K562 (cell line): Measurements from ENCODE around the gene HDLBP. TPM values are rescaled to one million over a fixed set of nuclear protein-coding genes. Genes with fewer than 3 reads are reported as not detected.

Experiments used
- ATAC-seq: fragments of 200-7000 bp; cut with Tn5 transposase; 3 replicates; pipeline ENCODE4 v1.9.1; 2020; ENCODE audit warnings: moderate library complexity
- BruUV-seq: library from RNA; stranded (reverse); fragments of 400-500 nt; replicated peaks from 2 replicates; lab custom pipeline; 2021; lab: Mats Ljungman, UMichigan
- CTCF ChIA-PET: fragments of 300-600 bp; formaldehyde crosslinking; extraction: SDS; loops from one replicate; lab custom pipeline; 2021; ENCODE audit warnings: low intra/inter-chr PET ratio; lab: Yijun Ruan, JAX
- POLR2A ChIA-PET: fragments of 300-600, 350-650 bp; sonication (Branson Sonifier 250); formaldehyde crosslinking; extraction: SDS; loops from one replicate; lab custom pipeline; 2021; ENCODE audit warnings: antibody characterized with exemption, inconsistent platforms; lab: Yijun Ruan, JAX
- DNase-seq, 4 experiments: peaks; one replicate each; pipeline versions ENCODE4 v3.0.0 to v3.0.0-alpha.2; 2011 to 2018; ENCODE audit warnings: low spot score in 3 of 4, mixed read lengths in 3 of 4; ENCODE audit errors: extremely low read depth in 1 of 4
- FAIRE-seq: peaks from 2 replicates; lab custom pipeline; 2011; peaks lifted over from hg19 to GRCh38; lab: Jason Lieb, UNC
- H2AFZ ChIP-seq: 2 replicates; pipeline ENCODE4 v1.6.0; 2011; ENCODE audit warnings: low read depth, low read length, control low read depth, inconsistent platforms
- H3K27ac ChIP-seq: fragments of 200-600 bp; 3 replicates; pipeline ENCODE4 v1.8.0; 2011; ENCODE audit warnings: low read depth, mild to moderate bottlenecking, control low read depth, inconsistent platforms, low read length, moderate library complexity, mixed read lengths; ENCODE audit errors: extremely low read depth
- H3K27me3 ChIP-seq, 2 experiments: fragments of 300-600 bp in 1 of 2; 2 replicates in 1 of 2; 3 replicates in 1 of 2; pipeline versions ENCODE4 v1.6.0 to v1.8.0; 2011; ENCODE audit warnings: inconsistent platforms in 2 of 2, low read length in 2 of 2, mild to moderate bottlenecking in 1 of 2, mixed read lengths in 1 of 2, moderate library complexity in 1 of 2; ENCODE audit not compliant: control insufficient read depth in 2 of 2, insufficient read depth in 2 of 2
- H3K36me3 ChIP-seq: fragments of 300-600 bp; 3 replicates; pipeline ENCODE4 v1.8.0; 2011; ENCODE audit warnings: mild to moderate bottlenecking, low read length, inconsistent platforms; ENCODE audit not compliant: control insufficient read depth, insufficient read depth
- H3K4me1 ChIP-seq, 2 experiments: fragments of 200-600 bp in 1 of 2; replicated peaks in 1 of 2; 2 replicates in 1 of 2; 3 replicates in 1 of 2; pipeline versions ENCODE4 v1.5.1 to v1.8.0; 2011; ENCODE audit warnings: inconsistent platforms in 2 of 2, low read length in 2 of 2, mild to moderate bottlenecking in 1 of 2, mixed read lengths in 1 of 2, moderate library complexity in 1 of 2; ENCODE audit not compliant: control insufficient read depth in 2 of 2, insufficient read depth in 2 of 2
- H3K4me2 ChIP-seq: 2 replicates; pipeline ENCODE4 v1.6.1; 2011; ENCODE audit warnings: low read length, control low read depth, inconsistent platforms, mixed read lengths; ENCODE audit not compliant: insufficient read depth
- H3K4me3 ChIP-seq: fragments of 200-600 bp; sonication (generic), shearing (Covaris generic); 2 replicates; pipeline ENCODE4 v1.5.1; 2016; ENCODE audit warnings: control low read depth, inconsistent platforms
- H3K79me2 ChIP-seq: fragments of 200-600 bp; 3 replicates; pipeline ENCODE4 v1.8.0; 2011; ENCODE audit warnings: low read length, inconsistent platforms; ENCODE audit not compliant: control insufficient read depth, insufficient read depth
- H3K9ac ChIP-seq, 2 experiments: 2 replicates each; pipeline versions ENCODE4 v1.6.0 to v1.6.1; 2011; ENCODE audit warnings: low read depth in 2 of 2, low read length in 2 of 2, control low read depth in 1 of 2, inconsistent platforms in 1 of 2, mild to moderate bottlenecking in 1 of 2, mixed read lengths in 1 of 2; ENCODE audit not compliant: insufficient read depth in 1 of 2
- H3K9me1 ChIP-seq: one replicate; pipeline ENCODE4 v1.6.0; 2011; ENCODE audit warnings: inconsistent platforms, mild to moderate bottlenecking, low read length, moderate library complexity; ENCODE audit not compliant: control insufficient read depth, insufficient read depth
- H3K9me3 ChIP-seq: replicated peaks from 2 replicates; pipeline ENCODE4 v1.5.1; 2011; ENCODE audit warnings: low read depth, low read length, inconsistent platforms; ENCODE audit not compliant: control insufficient read depth, insufficient read depth
- H4K20me1 ChIP-seq: replicated peaks from 2 replicates; pipeline ENCODE4 v1.6.1; 2011; ENCODE audit warnings: low read length, inconsistent platforms, mixed read lengths; ENCODE audit not compliant: control insufficient read depth, insufficient read depth
- BHLHE40 ChIP-seq: IDR thresholded peaks from 2 replicates; pipeline ENCODE4 v1.6.1; 2011; ENCODE audit warnings: low read length, improper control_type of control experiment
- CXXC5 ChIP-seq: fragments of 250-450 bp; sonication (Bioruptor Pico); IDR thresholded peaks from 2 replicates; pipeline ENCODE4 v1.8.0; 2022; ENCODE audit warnings: inconsistent platforms, mild to moderate bottlenecking, moderate library complexity
- FOXJ3 ChIP-seq: sonication (generic); formaldehyde crosslinking; IDR thresholded peaks from 2 replicates; pipeline ENCODE4 v1.4.0; 2020; ENCODE audit warnings: mild to moderate bottlenecking, missing genetic modification reagents
- HDAC2 ChIP-seq: fragments of 450-650 bp; IDR thresholded peaks from 2 replicates; pipeline ENCODE4 v1.6.1; 2016; ENCODE audit warnings: mild to moderate bottlenecking
- MBD2 ChIP-seq: sonication (generic); IDR thresholded peaks from 2 replicates; pipeline ENCODE4 v1.6.1; 2016; ENCODE audit warnings: low read depth, borderline replicate concordance
- NFE2L1 ChIP-seq: fragments of 450-650 bp; IDR thresholded peaks from 2 replicates; pipeline ENCODE4 v1.6.1; 2016; ENCODE audit warnings: missing genetic modification characterization, low read depth, mild to moderate bottlenecking, missing compliant biosample characterization, moderate library complexity, borderline replicate concordance
- SMARCC2 ChIP-seq: fragments of 450-650 bp; IDR thresholded peaks from 2 replicates; pipeline ENCODE4 v1.6.1; 2017; ENCODE audit warnings: antibody characterized with exemption, moderate library complexity, mild to moderate bottlenecking, low read depth
- STAG1 ChIP-seq: sonication (generic); formaldehyde crosslinking; IDR thresholded peaks from 2 replicates; pipeline ENCODE4 v1.5.0; 2020; ENCODE audit warnings: missing genetic modification reagents, borderline replicate concordance
- TSC22D4 ChIP-seq: fragments of 450-650 bp; IDR thresholded peaks from 2 replicates; pipeline ENCODE4 v1.6.1; 2016; ENCODE audit warnings: missing genetic modification characterization, missing biosample characterization, control low read depth
- ZNF197 ChIP-seq: fragments of 200-800 bp; sonication (Bioruptor generic); IDR thresholded peaks from 2 replicates; pipeline ENCODE4 v1.6.1; 2016; ENCODE audit warnings: low read depth, missing genetic modification characterization, missing compliant biosample characterization
- WGBS: fragments of 100-300 bp; shearing (Covaris generic); methylation state at CpG from one replicate; pipeline ENCODE4 v1.1.6; 2016; ENCODE audit warnings: low coverage, mixed read lengths; ENCODE audit not compliant: insufficient coverage; ENCODE audit errors: missing lambda C conversion rate; 5-methylcytosine and 5-hydroxymethylcytosine counted together
- in situ Hi-C: fragments of 300-500 bp; cut with MboI; formaldehyde crosslinking; loops from 4 replicates; pipeline ENCODE4 v1.15.0; 2018; ENCODE audit warnings: inconsistent platforms, mixed read lengths
- intact Hi-C: fragments of 100-400 bp; cut with micrococcal nuclease; formaldehyde crosslinking; loops from 2 replicates; pipeline ENCODE4 v1.14.2; 2022
- polyA plus RNA-seq, 8 experiments: library from polyadenylated mRNA; depleted of rRNA in 4 of 8; stranded (reverse) in 5 of 8; unstranded in 3 of 8; fragments of >200 nt; fragmentation: Nextera tagmentation in 2 of 8; fragmentation: Illumina TruSeq in 1 of 8; extraction: Ambion mirVana in 2 of 8; extraction: Trizol in 1 of 8; gene quantifications; 2 replicates each; pipeline versions ENCODE4 v1.2.1 to v1.2.3, GENCODE V29; 2011 to 2014; ENCODE audit warnings: inconsistent platforms in 1 of 8, missing spikeins in 1 of 8
- total RNA-seq, 7 experiments: library from RNA; depleted of rRNA in 6 of 7; stranded (reverse); fragments of >200 nt in 6 of 7; fragmentation: Illumina TruSeq in 2 of 7; extraction: Trizol in 2 of 7; gene quantifications; 2 replicates each; pipeline versions ENCODE4 v1.2.1 to v1.2.3, GENCODE V29; 2011 to 2021; ENCODE audit warnings: low replicate concordance in 1 of 7
- TF ChIP-seq, protein P1 (sequence below): sonication (generic); formaldehyde crosslinking; IDR thresholded peaks from 2 replicates; pipeline ENCODE4 v1.8.0; 2022; ENCODE audit warnings: mild to moderate bottlenecking, missing genetic modification reagents
- TF ChIP-seq, protein P2 (sequence below), 2 experiments: fragments of 200-800 bp in 1 of 2; sonication (Bioruptor generic) in 1 of 2; sonication (generic) in 1 of 2; formaldehyde crosslinking in 1 of 2; IDR thresholded peaks in 1 of 2; conservative IDR thresholded peaks in 1 of 2; 2 replicates each; pipeline versions ENCODE4 v1.5.0 to v1.6.1; 2016 to 2020; ENCODE audit warnings: missing compliant biosample characterization in 1 of 2, missing genetic modification characterization in 1 of 2, missing genetic modification reagents in 1 of 2
- TF ChIP-seq, protein P3 (sequence below): sonication (generic); formaldehyde crosslinking; IDR thresholded peaks from 2 replicates; pipeline ENCODE4 v1.8.0; 2022; ENCODE audit warnings: missing genetic modification reagents, mild to moderate bottlenecking, borderline replicate concordance
- TF ChIP-seq, protein P4 (sequence below): fragments of 450-650 bp; IDR thresholded peaks from 2 replicates; pipeline ENCODE4 v1.6.1; 2014; ENCODE audit warnings: low read depth, mild to moderate bottlenecking, moderate library complexity, borderline replicate concordance

HDLBP gene
- total and polyA plus RNA-seq, 9 of the 15 experiments (the other 6 are each of a cell fraction or from before 2014, with no cell fraction given): 24.4 to 378 (median 146) TPM

DNA sequence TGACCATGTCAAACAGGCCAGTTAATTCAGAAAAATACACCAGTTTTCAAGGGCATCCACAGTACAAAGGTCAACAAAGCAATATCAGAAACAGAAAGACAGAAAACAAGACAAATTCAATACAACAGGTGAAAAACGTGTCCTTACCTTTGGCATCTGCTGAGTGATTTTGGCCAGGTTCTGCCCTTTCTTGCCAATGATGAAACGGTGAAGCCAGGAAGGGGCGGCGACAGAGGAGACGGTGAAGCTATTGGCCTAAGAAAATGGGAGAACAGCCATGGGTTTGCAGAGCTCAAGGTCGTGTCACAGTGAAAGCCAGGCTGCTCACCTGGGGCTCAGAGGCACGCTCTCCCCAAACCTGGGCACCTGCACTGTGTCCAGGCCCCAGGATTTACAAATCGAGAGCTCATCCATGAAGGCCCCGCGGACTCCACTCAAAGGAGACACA, 60.5 kb downstream of the HDLBP start (continued):
- TF ChIP-seq STAG1 (CRISPR knock-in tag): no peak
- TF ChIP-seq FOXJ3 (CRISPR knock-in tag): no peak

DNA sequence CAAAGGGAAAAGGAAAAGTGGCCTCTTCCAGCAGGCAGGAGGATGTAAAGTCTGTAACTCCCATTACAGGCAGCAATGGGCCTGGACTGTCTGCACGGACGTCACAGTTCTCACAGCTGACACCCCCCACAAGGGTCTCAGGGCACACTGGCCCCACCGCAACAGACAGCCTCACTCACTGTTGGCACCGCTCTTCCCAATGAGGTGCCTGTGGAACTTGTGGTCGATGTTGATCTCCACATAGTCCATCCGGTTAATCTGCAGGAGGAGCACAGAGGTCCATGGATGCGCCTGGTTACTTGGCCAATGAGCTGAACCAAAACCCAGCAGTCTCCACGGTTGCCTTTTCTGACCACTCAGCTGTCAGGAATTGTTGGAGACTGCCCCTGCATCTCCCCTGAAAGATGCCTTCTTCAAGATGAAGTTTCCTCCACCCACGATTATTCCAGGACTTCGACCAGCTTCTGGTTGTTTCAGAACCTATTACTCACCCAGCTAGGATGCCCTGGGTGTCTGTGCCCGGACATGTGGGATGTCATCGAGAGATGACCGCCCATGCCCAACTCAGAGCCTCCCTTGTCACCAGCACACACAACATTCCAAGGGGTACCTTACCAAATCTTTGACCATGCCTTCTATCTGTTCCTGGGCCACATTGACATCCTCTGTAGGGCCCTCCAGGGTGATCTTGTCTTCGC, 62.5 kb downstream of the HDLBP start:
- CTCF ChIA-PET: no interaction called here
- no peak for ATAC-seq
- TF ChIP-seq BHLHE40 (no peak), CXXC5 (no peak), NFE2L1 (tag) (no peak), ZNF197 (CRISPR knock-in tag) (no peak), TSC22D4 (tag) (no peak), MBD2 (no peak), HDAC2 (no peak), SMARCC2 (no peak)
- TF ChIP-seq, protein P1, sequence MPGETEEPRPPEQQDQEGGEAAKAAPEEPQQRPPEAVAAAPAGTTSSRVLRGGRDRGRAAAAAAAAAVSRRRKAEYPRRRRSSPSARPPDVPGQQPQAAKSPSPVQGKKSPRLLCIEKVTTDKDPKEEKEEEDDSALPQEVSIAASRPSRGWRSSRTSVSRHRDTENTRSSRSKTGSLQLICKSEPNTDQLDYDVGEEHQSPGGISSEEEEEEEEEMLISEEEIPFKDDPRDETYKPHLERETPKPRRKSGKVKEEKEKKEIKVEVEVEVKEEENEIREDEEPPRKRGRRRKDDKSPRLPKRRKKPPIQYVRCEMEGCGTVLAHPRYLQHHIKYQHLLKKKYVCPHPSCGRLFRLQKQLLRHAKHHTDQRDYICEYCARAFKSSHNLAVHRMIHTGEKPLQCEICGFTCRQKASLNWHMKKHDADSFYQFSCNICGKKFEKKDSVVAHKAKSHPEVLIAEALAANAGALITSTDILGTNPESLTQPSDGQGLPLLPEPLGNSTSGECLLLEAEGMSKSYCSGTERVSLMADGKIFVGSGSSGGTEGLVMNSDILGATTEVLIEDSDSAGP (CRISPR knock-in tag): no peak
- TF ChIP-seq, protein P2, sequence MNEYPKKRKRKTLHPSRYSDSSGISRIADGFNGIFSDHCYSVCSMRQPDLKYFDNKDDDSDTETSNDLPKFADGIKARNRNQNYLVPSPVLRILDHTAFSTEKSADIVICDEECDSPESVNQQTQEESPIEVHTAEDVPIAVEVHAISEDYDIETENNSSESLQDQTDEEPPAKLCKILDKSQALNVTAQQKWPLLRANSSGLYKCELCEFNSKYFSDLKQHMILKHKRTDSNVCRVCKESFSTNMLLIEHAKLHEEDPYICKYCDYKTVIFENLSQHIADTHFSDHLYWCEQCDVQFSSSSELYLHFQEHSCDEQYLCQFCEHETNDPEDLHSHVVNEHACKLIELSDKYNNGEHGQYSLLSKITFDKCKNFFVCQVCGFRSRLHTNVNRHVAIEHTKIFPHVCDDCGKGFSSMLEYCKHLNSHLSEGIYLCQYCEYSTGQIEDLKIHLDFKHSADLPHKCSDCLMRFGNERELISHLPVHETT (CRISPR knock-in tag; conservative IDR thresholded peaks at IDR 0.05 in 1 of 2, IDR thresholded peaks at IDR 0.05 in 1 of 2): no peak
- TF ChIP-seq, protein P3, sequence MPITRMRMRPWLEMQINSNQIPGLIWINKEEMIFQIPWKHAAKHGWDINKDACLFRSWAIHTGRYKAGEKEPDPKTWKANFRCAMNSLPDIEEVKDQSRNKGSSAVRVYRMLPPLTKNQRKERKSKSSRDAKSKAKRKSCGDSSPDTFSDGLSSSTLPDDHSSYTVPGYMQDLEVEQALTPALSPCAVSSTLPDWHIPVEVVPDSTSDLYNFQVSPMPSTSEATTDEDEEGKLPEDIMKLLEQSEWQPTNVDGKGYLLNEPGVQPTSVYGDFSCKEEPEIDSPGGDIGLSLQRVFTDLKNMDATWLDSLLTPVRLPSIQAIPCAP (CRISPR knock-in tag): no peak
- TF ChIP-seq, protein P4, sequence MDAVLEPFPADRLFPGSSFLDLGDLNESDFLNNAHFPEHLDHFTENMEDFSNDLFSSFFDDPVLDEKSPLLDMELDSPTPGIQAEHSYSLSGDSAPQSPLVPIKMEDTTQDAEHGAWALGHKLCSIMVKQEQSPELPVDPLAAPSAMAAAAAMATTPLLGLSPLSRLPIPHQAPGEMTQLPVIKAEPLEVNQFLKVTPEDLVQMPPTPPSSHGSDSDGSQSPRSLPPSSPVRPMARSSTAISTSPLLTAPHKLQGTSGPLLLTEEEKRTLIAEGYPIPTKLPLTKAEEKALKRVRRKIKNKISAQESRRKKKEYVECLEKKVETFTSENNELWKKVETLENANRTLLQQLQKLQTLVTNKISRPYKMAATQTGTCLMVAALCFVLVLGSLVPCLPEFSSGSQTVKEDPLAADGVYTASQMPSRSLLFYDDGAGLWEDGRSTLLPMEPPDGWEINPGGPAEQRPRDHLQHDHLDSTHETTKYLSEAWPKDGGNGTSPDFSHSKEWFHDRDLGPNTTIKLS: no peak

More for the DNA sequence above, 62.5 kb downstream of the HDLBP start:
- Histone ChIP-seq H3K4me1 (no peaks in the 10 kb centered on the region), H4K20me1 (no peaks in the 10 kb centered on the region; the same call in 1 of the 2 replicates), H3K27ac (no peak overlapping the region), H3K4me2 (no peak overlapping the region), H3K4me3 (no peak overlapping the region), H3K9me1 (no peaks in the 10 kb centered on the region), H3K9me3 (no peaks in the 10 kb centered on the region), H3K27me3 (no peaks in the 10 kb centered on the region), H3K36me3 (peaks cover 90% of the 10 kb centered on the region), H3K79me2 (no peaks in the 10 kb centered on the region), H2AFZ (no peak overlapping the region), H3K9ac (no peak overlapping the region)
- in situ Hi-C loops: no loop called here
- no TSS peak for BruUV-seq
- 98% methylated on average over 13 of the region's 14 CpGs for WGBS
- no peak for DNase-seq
- FAIRE-seq: no peak
- intact Hi-C loops: no loop called here
- POLR2A ChIA-PET: interaction anchor here (0.7 to 1.0 kb wide), 3 partner anchors 9 to 30 kb away, joined by 3 to 4 read pairs (median 3); no protein-coding TSS in a partner anchor
